Suppressor macrophage (primary cell): ENCODE data around the gene HUS1.
"Not testable (repeated sequence)": the region's sequence is repeated elsewhere in the genome, so short reads cannot be mapped to it uniquely, and the experiment has no call there.

Experiments used
- DNase-seq, 4 experiments: peaks; one replicate each; pipeline ENCODE4 v3.0.0-alpha.2; 2020 to 2022

HUS1 gene

DNA sequence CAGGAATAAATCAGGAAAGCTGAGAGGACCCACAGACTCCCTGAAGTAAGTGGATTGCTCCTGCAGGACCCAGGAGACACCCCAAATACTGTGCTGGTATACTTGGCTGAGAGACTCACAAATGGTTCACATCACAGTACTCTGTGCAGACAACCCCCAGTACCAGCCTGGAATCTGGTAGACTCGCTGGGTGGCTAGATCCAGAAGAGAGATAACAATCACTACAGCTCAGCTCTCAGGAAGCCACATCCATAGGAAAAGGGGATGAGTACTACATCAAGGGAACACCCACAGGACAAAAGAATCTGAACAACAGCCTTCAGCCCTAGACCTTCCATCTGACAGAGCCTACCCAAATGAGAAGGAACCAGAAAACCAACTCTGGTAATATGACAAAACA is 62.9 kb downstream of the HUS1 start:
- DNase-seq: not testable (repeated sequence)

DNA sequence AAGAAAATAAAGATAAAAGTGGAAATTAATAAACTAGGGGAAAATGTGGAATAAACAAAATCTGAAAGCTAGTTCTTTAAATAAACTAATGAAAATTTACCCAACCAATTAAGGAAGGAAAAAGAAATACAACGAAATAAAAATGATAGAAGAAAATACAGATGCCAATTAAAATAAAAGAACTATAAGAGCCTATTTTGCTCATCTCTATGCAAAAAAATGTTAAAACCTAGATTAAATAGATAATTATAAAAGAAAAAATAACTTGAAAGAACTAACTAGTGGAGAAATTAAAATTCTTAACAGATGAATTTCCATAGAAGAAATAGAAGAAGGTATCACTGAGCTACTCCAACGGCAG is 63.8 kb downstream of the HUS1 start:
- DNase-seq: no peak

GRCh38 chr7:47914717-47915615 is 64.4 kb downstream of the HUS1 start:
- peak in 3 of 4 experiments; percentile 12 to 34 (median 22) for DNase-seq
